B cell (primary cell): ENCODE data around the gene FLT3LG. TPM values are rescaled to one million over a fixed set of nuclear protein-coding genes. Genes with fewer than 3 reads are reported as not detected.

Experiments
- ATAC-seq: fragments of 200-7000 bp; cut with Tn5 transposase; one replicate; pipeline ENCODE4 v1.10.0; 2021; ENCODE audit warnings: low read depth, mild to moderate bottlenecking, moderate number of reproducible peaks, moderate library complexity
- CTCF ChIA-PET: fragments of 350-600 bp; sonication (Branson Sonifier 250); formaldehyde crosslinking; loops from one replicate; lab custom pipeline; 2021; ENCODE audit warnings: antibody characterized with exemption, inconsistent platforms; lab: Charles Lee
- POLR2A ChIA-PET: fragments of 350-600 bp; sonication (Branson Sonifier 250); formaldehyde crosslinking; loops from one replicate; lab custom pipeline; 2021; ENCODE audit warnings: antibody characterized with exemption; lab: Charles Lee
- DNase-seq: peaks from one replicate; pipeline ENCODE4 v3.0.0; 2013
- H2AFZ ChIP-seq: 2 replicates; pipeline ENCODE4 v1.6.1; 2012; ENCODE audit warnings: mild to moderate bottlenecking, low read depth, low read length; ENCODE audit not compliant: insufficient read depth, poor library complexity, severe bottlenecking
- H3K27ac ChIP-seq, 2 donors: 1 replicate in 1 of 2; 2 replicates in 1 of 2; pipeline ENCODE4 v1.5.1; 2012 to 2013; ENCODE audit warnings: low read length in 2 of 2, mild to moderate bottlenecking in 2 of 2, moderate library complexity in 1 of 2
- H3K27me3 ChIP-seq, 4 experiments: fragments of 200-600 bp in 1 of 4; sonication (generic) in 1 of 4; replicated peaks in 1 of 4; 1 replicate in 2 of 4; 2 replicates in 2 of 4; pipeline versions ENCODE4 v1.6.1 to v1.7.0; 2013 to 2016; ENCODE audit warnings: low read length in 3 of 4, mild to moderate bottlenecking in 2 of 4, mixed read lengths in 1 of 4, moderate library complexity in 1 of 4; ENCODE audit not compliant: insufficient read depth in 4 of 4, control insufficient read depth in 3 of 4; ENCODE audit errors: control extremely low read depth in 1 of 4
- H3K36me3 ChIP-seq, 2 experiments: replicated peaks in 1 of 2; 1 replicate in 1 of 2; 2 replicates in 1 of 2; pipeline versions ENCODE4 v1.6.1 to v1.7.1; 2013; ENCODE audit warnings: low read length in 1 of 2; ENCODE audit not compliant: insufficient read depth in 2 of 2, control insufficient read depth in 1 of 2; ENCODE audit errors: control extremely low read depth in 1 of 2, extremely low read depth in 1 of 2
- H3K4me1 ChIP-seq, 2 donors: fragments of 200-600 bp in 1 of 2; sonication (generic) in 1 of 2; 1 replicate in 1 of 2; 2 replicates in 1 of 2; pipeline versions ENCODE4 v1.5.1 to v1.6.1; 2013 to 2017; ENCODE audit warnings: low read length in 2 of 2; ENCODE audit not compliant: control insufficient read depth in 2 of 2, insufficient read depth in 2 of 2
- H3K4me2 ChIP-seq: replicated peaks from 2 replicates; pipeline ENCODE3; 2012; ENCODE audit warnings: mild to moderate bottlenecking, low read depth, low read length; ENCODE audit not compliant: poor library complexity, severe bottlenecking
- H3K4me3 ChIP-seq, 5 experiments: fragments of 200-600 bp in 1 of 5; sonication (generic) in 1 of 5; 1 replicate in 3 of 5; 2 replicates in 2 of 5; pipeline versions ENCODE4 v1.5.1 to v1.7.0; 2011 to 2016; ENCODE audit warnings: low read length in 4 of 5, mild to moderate bottlenecking in 4 of 5, low read depth in 2 of 5, control low read depth in 1 of 5, moderate library complexity in 1 of 5; ENCODE audit not compliant: insufficient read depth in 1 of 5; ENCODE audit errors: control extremely low read depth in 1 of 5, extremely low read depth in 1 of 5
- H3K79me2 ChIP-seq: fragments of 200-600 bp; sonication (generic); one replicate; pipeline ENCODE4 v1.6.0; 2016; ENCODE audit warnings: low read length; ENCODE audit not compliant: control insufficient read depth, insufficient read depth
- H3K9ac ChIP-seq: fragments of 200-600 bp; sonication (generic); 2 replicates; pipeline ENCODE4 v1.6.1; 2017; ENCODE audit warnings: mild to moderate bottlenecking, low read length, moderate library complexity
- H3K9me3 ChIP-seq, 3 donors: one replicate each; pipeline versions ENCODE4 v1.6.1 to v1.7.1; 2013; ENCODE audit warnings: low read length in 2 of 3; ENCODE audit not compliant: control insufficient read depth in 2 of 3, insufficient read depth in 1 of 3; ENCODE audit errors: control extremely low read depth in 1 of 3
- H4K20me1 ChIP-seq: 2 replicates; pipeline ENCODE4 v1.6.0; 2012; ENCODE audit warnings: mild to moderate bottlenecking, low read length; ENCODE audit not compliant: insufficient read depth, control insufficient read depth, poor library complexity, severe bottlenecking
- H3K27ac Mint-ChIP-seq: one replicate; pipeline ENCODE4 v1.8.0; 2021; ENCODE audit warnings: mixed read lengths
- H3K27me3 Mint-ChIP-seq: one replicate; pipeline ENCODE4 v1.8.0; 2021; ENCODE audit warnings: mixed read lengths
- H3K4me1 Mint-ChIP-seq: one replicate; pipeline ENCODE4 v1.8.0; 2021; ENCODE audit warnings: mixed read lengths
- H3K4me3 Mint-ChIP-seq: one replicate; pipeline ENCODE4 v1.8.0; 2021; ENCODE audit warnings: mixed read lengths
- H3K9me3 Mint-ChIP-seq: one replicate; pipeline ENCODE4 v1.8.0; 2022; ENCODE audit warnings: mixed read lengths; ENCODE audit not compliant: insufficient read depth
- CTCF ChIP-seq: fragments of 200-600 bp; IDR thresholded peaks from one replicate; pipeline ENCODE4 v1.8.0; 2022; ENCODE audit warnings: antibody characterized with exemption, mild to moderate bottlenecking
- EZH2 ChIP-seq: IDR thresholded peaks from 2 replicates; pipeline ENCODE4 v1.6.1; 2012; ENCODE audit warnings: borderline replicate concordance, low read depth, mild to moderate bottlenecking, moderate library complexity, low read length; ENCODE audit not compliant: insufficient read depth, poor library complexity, severe bottlenecking
- WGBS: methylation state at CpG from one replicate; pipeline ENCODE4 v1.1.5; 2013; ENCODE audit warnings: missing lambda C conversion rate; ENCODE audit not compliant: insufficient coverage; 5-methylcytosine and 5-hydroxymethylcytosine counted together
- intact Hi-C: fragments of 100-400 bp; cut with micrococcal nuclease; formaldehyde crosslinking; loops from one replicate; pipeline ENCODE4 v1.10.0; 2022
- polyA plus RNA-seq: library from polyadenylated mRNA; depleted of rRNA; stranded (reverse); fragments of >200 nt; gene quantifications from 2 replicates; pipeline ENCODE4 v1.2.3, GENCODE V29; 2012
- total RNA-seq, 2 donors: library from RNA; stranded (reverse); fragments of 120-200 nt in 1 of 2; gene quantifications; 1 replicate in 1 of 2; 2 replicates in 1 of 2; pipeline versions ENCODE4 v1.2.3 to v1.2.4, GENCODE V29; 2013 to 2022

FLT3LG gene
- total and polyA plus RNA-seq, 2 donors (not counting 1 experiment from before 2014, with no cell fraction given) = 31.0 to 49.8 TPM

- H3K9me3 Mint-ChIP-seq = no peaks in the 10 kb centered on the region
- TF ChIP-seq CTCF (no peak), EZH2 (no peak)
- Histone ChIP-seq H3K27ac (peak overlapping the region; percentile 64 to 79), H4K20me1 (no peaks in the 10 kb centered on the region), H3K4me3 (peak overlapping the region; percentile 44 to 84 (median 79)), H3K79me2 (no peaks in the 10 kb centered on the region), H3K4me1 (peaks cover 26 to 34% of the 10 kb centered on the region in 2 donors), H3K36me3 (no peaks in the 10 kb centered on the region), H2AFZ (peak overlapping the region; percentile 95), H3K4me2 (peak overlapping the region; percentile 96), H3K9me3 (no peaks in the 10 kb centered on the region), H3K9ac (peak overlapping the region; percentile 84), H3K27me3 (no peaks in the 10 kb centered on the region)
- H3K27me3 Mint-ChIP-seq = no peaks in the 10 kb centered on the region
- under 1% methylated on average over 44 of the region's 50 CpGs for WGBS
- H3K4me1 Mint-ChIP-seq = peaks cover 40% of the 10 kb centered on the region
- peak overlapping the region; percentile 88 for H3K27ac Mint-ChIP-seq
- intact Hi-C loops = loop anchor here (2.0 kb wide), 1 partner anchor 14 kb away; no protein-coding TSS in a partner anchor
- ChIA-PET POLR2A (interaction anchor here (0.5 to 1.0 kb wide), 7 partner anchors 9 to 68 kb away, joined by 3 to 8 read pairs (median 3); partner anchors contain the start of genes NOSIP, PRRG2, RCN3 and RPS11), CTCF (interaction anchor here (0.6 to 1.5 kb wide), 5 partner anchors 8 to 34 kb away, joined by 3 to 9 read pairs (median 4); no protein-coding TSS in a partner anchor)
- H3K4me3 Mint-ChIP-seq = peak overlapping the region; percentile 91
- DNase-seq (peak; percentile 64), ATAC-seq (peak; percentile 73)
Observed at GRCh38 chr19:49512970-49513745, 39.1 kb downstream of the FLT3LG start.

- Histone ChIP-seq H2AFZ (peak overlapping the region; percentile 95), H3K79me2 (no peaks in the 10 kb centered on the region), H3K27ac (peak overlapping the region in 1 of 2 donors; percentile 79), H3K9ac (peak overlapping the region; percentile 84), H3K4me2 (peak overlapping the region; percentile 96), H3K36me3 (no peaks in the 10 kb centered on the region), H3K9me3 (no peaks in the 10 kb centered on the region), H3K4me3 (peak overlapping the region in 4 of 5 experiments; percentile 73 to 84 (median 82)), H3K4me1 (peaks cover 26 to 34% of the 10 kb centered on the region in 2 donors), H3K27me3 (no peaks in the 10 kb centered on the region), H4K20me1 (no peaks in the 10 kb centered on the region)
- WGBS = 74% methylated on average over 9 of the region's 12 CpGs
- intact Hi-C loops = loop anchor here (2.0 kb wide), 1 partner anchor 13 kb away; no protein-coding TSS in a partner anchor
- Mint-ChIP-seq H3K4me1 (peaks cover 40% of the 10 kb centered on the region), H3K27ac (peak overlapping the region; percentile 87), H3K27me3 (no peaks in the 10 kb centered on the region), H3K9me3 (no peaks in the 10 kb centered on the region), H3K4me3 (peak overlapping the region; percentile 88)
- POLR2A ChIA-PET = interaction anchor here (0.6 to 0.7 kb wide), 2 partner anchors 19 to 24 kb away, joined by 3 to 7 read pairs; no protein-coding TSS in a partner anchor
- TF ChIP-seq CTCF = no peak
- TF ChIP-seq EZH2 = no peak
- CTCF ChIA-PET = interaction anchor here (1.4 to 1.5 kb wide), 3 partner anchors 8 to 33 kb away, joined by 4 to 9 read pairs (median 6); no protein-coding TSS in a partner anchor
- ATAC-seq (no peak), DNase-seq (no peak)
Observed at GRCh38 chr19:49513746-49514118, 39.7 kb downstream of the FLT3LG start.
